ENCODE measurements around the gene LRRC53.

DNA sequence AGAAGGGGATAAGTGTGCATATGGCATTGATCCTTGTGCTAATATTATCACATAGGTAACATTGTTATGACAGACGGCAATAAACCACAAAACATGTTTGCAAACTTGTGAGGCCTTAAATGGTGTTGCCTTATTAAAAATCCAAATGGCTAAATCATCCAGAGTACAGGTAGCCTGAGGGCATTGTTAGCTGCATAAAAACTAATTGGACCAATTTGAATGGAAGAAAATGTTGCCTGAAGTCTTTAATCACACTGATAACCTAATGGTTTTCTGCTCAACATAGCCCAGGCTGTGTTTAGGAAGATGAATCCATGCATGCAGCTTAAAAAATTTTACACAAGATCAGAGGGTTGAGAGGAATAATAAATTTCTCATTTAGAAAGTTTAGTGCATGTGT is 19.4 kb upstream of the LRRC53 start:
- TF ChIP-seq CTCF (conservative IDR thresholded peaks at IDR 0.05; ENCODE audit: low read depth, low read length) (no peak), EZH2 (IDR thresholded peaks at IDR 0.05; ENCODE audit: borderline replicate concordance, low read depth, low read length, poor library complexity, severe bottlenecking) (no peak)
